Suprapubic skin (tissue), 4 donors: ENCODE results near the gene CYP27A1. TPM values are rescaled to one million over a fixed set of nuclear protein-coding genes. Genes with fewer than 3 reads are reported as not detected.
A peak's percentile ranks its signal among the peaks of the same experiment; 100 is the strongest.
"Not testable (repeated sequence)": the region's sequence is repeated elsewhere in the genome, so short reads cannot be mapped to it uniquely, and the experiment has no call there.

Experiments
- DNase-seq, 2 donors: peaks; one replicate each; pipeline ENCODE4 v3.0.0-alpha.2; 2019; ENCODE audit warnings: low spot score in 2 of 2
- H3K27ac ChIP-seq: fragments of 200-600 bp; sonication (generic); one replicate; pipeline ENCODE4 v1.5.1; 2019
- H3K27me3 ChIP-seq: fragments of 200-600 bp; sonication (generic); one replicate; pipeline ENCODE4 v1.5.1; 2019
- H3K36me3 ChIP-seq: fragments of 200-600 bp; sonication (generic); one replicate; pipeline ENCODE4 v1.5.1; 2019
- H3K4me1 ChIP-seq: fragments of 200-600 bp; sonication (generic); one replicate; pipeline ENCODE4 v1.5.1; 2019
- H3K4me3 ChIP-seq: fragments of 200-600 bp; sonication (generic); one replicate; pipeline ENCODE4 v1.5.1; 2019; ENCODE audit warnings: mild to moderate bottlenecking
- H3K9me3 ChIP-seq: fragments of 200-600 bp; sonication (generic); one replicate; pipeline ENCODE4 v1.5.1; 2019
- EP300 ChIP-seq: sonication (generic); formaldehyde crosslinking; IDR thresholded peaks from one replicate; pipeline ENCODE4 v1.6.1; 2017; ENCODE audit warnings: antibody characterized with exemption
- POLR2A ChIP-seq, 2 donors: fragments of 450-650 bp; IDR thresholded peaks; one replicate each; pipeline ENCODE4 v1.6.1; 2017; ENCODE audit warnings: antibody characterized with exemption in 2 of 2, mild to moderate bottlenecking in 2 of 2, moderate library complexity in 2 of 2
- POLR2AphosphoS5 ChIP-seq, 3 donors: sonication (generic); formaldehyde crosslinking; IDR thresholded peaks; one replicate each; pipeline ENCODE4 v1.6.1; 2017; ENCODE audit warnings: antibody characterized with exemption in 3 of 3
- whole genome bisulfite sequencing: methylation state at CpG from one replicate; pipeline ENCODE4 v1.1.5; 2018; 5-methylcytosine and 5-hydroxymethylcytosine counted together
- total RNA-seq, 4 donors: library from RNA; depleted of rRNA; stranded (reverse); fragments of >200 nt; gene quantifications; one replicate each; pipeline ENCODE4 v1.1.0, GENCODE V29; 2016
- TF ChIP-seq, protein P1 (sequence below), 2 donors: fragments of 200-600 bp in 1 of 2; fragments of 450-650 bp in 1 of 2; sonication (generic) in 1 of 2; IDR thresholded peaks; one replicate each; pipeline ENCODE4 v1.5.1; 2016 to 2019; ENCODE audit warnings: antibody characterized with exemption in 2 of 2, mild to moderate bottlenecking in 1 of 2, moderate library complexity in 1 of 2

Gene CYP27A1
- total RNA-seq, 4 donors from 2014 or later, result 17.4 to 30.7 (median 21.8) TPM

DNA sequence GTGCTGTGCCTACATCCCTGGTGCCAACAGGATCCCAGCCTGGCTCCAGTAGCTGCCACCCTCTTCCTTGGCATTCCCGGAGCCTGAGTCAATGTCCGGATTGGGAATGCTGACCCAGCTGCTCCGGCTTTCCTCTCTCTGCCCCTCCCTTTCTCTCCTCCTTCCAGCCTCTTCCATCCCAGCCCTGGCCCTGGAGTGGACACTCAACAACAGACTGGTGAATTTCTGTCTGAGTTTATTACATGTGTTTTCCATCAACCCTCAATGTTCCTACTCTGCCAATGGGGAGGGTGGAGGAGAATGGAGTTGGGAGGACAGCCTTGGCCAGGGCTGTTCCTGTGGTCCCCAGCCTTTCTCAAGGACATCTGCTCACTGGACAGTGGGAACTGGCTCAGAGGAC is 50.6 kb downstream of the CYP27A1 start:
- TF ChIP-seq EP300 (no peak), POLR2AphosphoS5 (IDR thresholded peaks at IDR 0.05) (peak in 1 of 3 donors; percentile 27), POLR2A (IDR thresholded peaks at IDR 0.05) (no peak)
- TF ChIP-seq, protein P1, sequence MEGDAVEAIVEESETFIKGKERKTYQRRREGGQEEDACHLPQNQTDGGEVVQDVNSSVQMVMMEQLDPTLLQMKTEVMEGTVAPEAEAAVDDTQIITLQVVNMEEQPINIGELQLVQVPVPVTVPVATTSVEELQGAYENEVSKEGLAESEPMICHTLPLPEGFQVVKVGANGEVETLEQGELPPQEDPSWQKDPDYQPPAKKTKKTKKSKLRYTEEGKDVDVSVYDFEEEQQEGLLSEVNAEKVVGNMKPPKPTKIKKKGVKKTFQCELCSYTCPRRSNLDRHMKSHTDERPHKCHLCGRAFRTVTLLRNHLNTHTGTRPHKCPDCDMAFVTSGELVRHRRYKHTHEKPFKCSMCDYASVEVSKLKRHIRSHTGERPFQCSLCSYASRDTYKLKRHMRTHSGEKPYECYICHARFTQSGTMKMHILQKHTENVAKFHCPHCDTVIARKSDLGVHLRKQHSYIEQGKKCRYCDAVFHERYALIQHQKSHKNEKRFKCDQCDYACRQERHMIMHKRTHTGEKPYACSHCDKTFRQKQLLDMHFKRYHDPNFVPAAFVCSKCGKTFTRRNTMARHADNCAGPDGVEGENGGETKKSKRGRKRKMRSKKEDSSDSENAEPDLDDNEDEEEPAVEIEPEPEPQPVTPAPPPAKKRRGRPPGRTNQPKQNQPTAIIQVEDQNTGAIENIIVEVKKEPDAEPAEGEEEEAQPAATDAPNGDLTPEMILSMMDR (IDR thresholded peaks at IDR 0.05), result no peak
- 57% methylated on average over 3 of the region's 3 CpGs for WGBS
- no peaks in the 10 kb centered on the region for H3K27me3 ChIP-seq
- H3K36me3 ChIP-seq, result no peaks in the 10 kb centered on the region
- peak overlapping the region; percentile 82 for H3K27ac ChIP-seq
- H3K4me3 ChIP-seq, result no peak overlapping the region
- no peak for DNase-seq
- H3K4me1 ChIP-seq, result peaks cover 36% of the 10 kb centered on the region
- no peaks in the 10 kb centered on the region for H3K9me3 ChIP-seq

DNA sequence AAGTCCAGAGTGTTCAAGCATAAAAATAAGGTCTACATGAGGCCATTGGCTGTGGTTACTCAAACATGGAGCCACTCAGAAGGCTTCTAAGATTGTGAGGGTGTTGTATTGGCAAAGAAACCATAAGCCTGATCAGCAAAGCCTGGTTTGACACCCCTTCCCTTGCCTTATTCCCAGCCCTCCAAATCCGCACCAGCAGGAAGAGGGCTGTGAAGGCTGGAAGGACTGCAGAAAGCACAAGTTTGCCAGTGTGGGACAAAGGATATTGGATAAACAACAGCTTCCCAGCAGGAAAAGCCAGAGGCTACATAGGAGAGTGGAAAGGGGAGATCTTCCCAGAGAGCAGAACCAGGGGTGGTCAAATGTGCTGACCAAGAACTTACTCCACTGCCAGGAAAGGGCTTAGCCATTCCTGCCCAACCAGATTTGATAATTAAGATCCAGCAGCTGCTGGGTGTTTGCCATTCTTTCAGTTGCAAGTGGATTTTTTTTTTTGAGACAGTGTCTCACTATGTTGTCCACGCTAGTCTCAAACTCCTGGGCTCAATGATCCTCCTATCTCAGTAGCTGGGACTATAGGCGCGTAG is 51.2 kb downstream of the CYP27A1 start:
- no peaks in the 10 kb centered on the region for H3K27me3 ChIP-seq
- no peak for DNase-seq
- H3K4me1 ChIP-seq, result peaks cover 36% of the 10 kb centered on the region
- H3K36me3 ChIP-seq, result no peaks in the 10 kb centered on the region
- no peaks in the 10 kb centered on the region for H3K9me3 ChIP-seq
- H3K4me3 ChIP-seq, result no peak overlapping the region
- WGBS, result 62% methylated on average over 4 of the region's 4 CpGs
- no peak for TF ChIP-seq POLR2A (IDR thresholded peaks at IDR 0.05)
- H3K27ac ChIP-seq, result peak overlapping the region; percentile 82

DNA sequence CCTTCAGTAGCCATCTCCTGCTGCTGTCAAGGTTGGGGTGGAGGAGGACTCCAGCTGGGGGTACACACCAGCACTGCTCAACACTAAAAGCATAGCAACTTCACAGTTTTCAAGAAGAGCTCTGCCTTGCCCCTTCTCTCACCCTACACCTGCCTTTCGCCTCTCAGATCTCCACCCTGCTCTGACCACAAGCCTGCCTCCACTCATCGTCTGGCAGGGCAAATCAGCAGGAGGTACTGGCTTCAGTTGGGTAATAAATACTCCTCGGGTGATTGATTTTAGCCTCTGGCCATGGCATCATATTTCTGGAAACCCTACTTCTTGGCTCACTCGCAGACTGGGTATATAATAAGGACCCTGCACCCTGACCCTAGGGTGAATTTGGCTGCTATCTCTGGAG is 52.7 kb downstream of the CYP27A1 start:
- Histone ChIP-seq H3K9me3 (no peaks in the 10 kb centered on the region), H3K27ac (no peak overlapping the region), H3K4me3 (no peak overlapping the region), H3K27me3 (no peaks in the 10 kb centered on the region), H3K4me1 (peaks cover 35% of the 10 kb centered on the region), H3K36me3 (no peaks in the 10 kb centered on the region)
- no peak for DNase-seq
- 61% methylated on average over 4 of the region's 4 CpGs for WGBS
- TF ChIP-seq EP300, result no peak
- no peak for TF ChIP-seq POLR2AphosphoS5 (IDR thresholded peaks at IDR 0.05)
- TF ChIP-seq, protein P1 (IDR thresholded peaks at IDR 0.05), result no peak
- no peak for TF ChIP-seq POLR2A (IDR thresholded peaks at IDR 0.05)

DNA sequence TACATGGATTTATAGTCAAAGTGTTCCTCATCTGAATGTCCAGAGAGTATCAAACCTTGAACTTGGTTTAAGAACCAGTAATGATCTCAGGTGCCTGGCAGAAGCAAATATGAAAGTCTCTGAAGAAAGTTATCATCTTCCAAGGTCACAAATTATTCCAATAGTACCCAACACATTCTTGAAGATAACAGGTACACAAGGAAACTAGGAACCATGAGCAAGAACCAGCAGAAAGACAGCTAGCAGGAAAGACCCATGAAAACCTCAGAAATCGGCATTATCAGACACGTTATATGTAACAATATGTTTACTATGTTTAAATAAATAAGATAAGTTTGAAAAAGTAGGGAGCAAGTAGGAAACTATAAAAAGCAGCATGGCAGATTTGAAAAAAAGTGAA is 55.5 kb downstream of the CYP27A1 start:
- TF ChIP-seq POLR2AphosphoS5 (IDR thresholded peaks at IDR 0.05) (no peak), POLR2A (IDR thresholded peaks at IDR 0.05) (no peak), EP300 (no peak)
- TF ChIP-seq, protein P1 (IDR thresholded peaks at IDR 0.05), result no peak
- H3K27ac ChIP-seq, result no peak overlapping the region
- H3K4me1 ChIP-seq, result peaks cover 12% of the 10 kb centered on the region
- no peak overlapping the region for H3K4me3 ChIP-seq
- no peaks in the 10 kb centered on the region for H3K36me3 ChIP-seq
- no peaks in the 10 kb centered on the region for H3K27me3 ChIP-seq
- H3K9me3 ChIP-seq, result no peaks in the 10 kb centered on the region
- DNase-seq, result no peak
- WGBS, result 94% methylated on average over 2 of the region's 2 CpGs

DNA sequence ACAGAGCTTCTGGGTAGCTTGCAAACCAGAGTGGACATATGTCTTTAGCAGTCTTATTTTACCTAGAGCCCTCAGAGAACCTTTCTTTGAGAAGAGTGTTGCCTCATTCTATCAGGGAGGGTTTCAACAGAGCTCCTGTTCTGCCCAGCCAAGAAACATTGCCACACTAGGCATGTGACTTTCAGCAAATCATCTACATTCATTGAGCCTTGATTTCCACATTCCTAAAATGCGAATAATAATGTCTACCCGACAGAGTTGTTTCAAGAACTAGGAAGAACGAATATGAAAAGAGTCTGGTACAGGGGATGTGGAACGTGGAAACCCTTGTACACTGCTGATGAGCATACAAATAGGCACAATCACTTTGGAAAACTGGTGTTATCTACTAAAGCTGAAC is 57.5 kb downstream of the CYP27A1 start:
- Histone ChIP-seq H3K36me3 (no peaks in the 10 kb centered on the region), H3K27me3 (no peaks in the 10 kb centered on the region), H3K4me1 (no peaks in the 10 kb centered on the region), H3K4me3 (no peak overlapping the region), H3K9me3 (no peaks in the 10 kb centered on the region), H3K27ac (no peak overlapping the region)
- 60% methylated on average over 4 of the region's 4 CpGs for WGBS
- TF ChIP-seq, protein P1 (IDR thresholded peaks at IDR 0.05), result no peak
- TF ChIP-seq POLR2A (IDR thresholded peaks at IDR 0.05), result no peak
- TF ChIP-seq POLR2AphosphoS5 (IDR thresholded peaks at IDR 0.05), result no peak
- no peak for TF ChIP-seq EP300
- DNase-seq, result peak in 1 of 2 donors; percentile 59

DNA sequence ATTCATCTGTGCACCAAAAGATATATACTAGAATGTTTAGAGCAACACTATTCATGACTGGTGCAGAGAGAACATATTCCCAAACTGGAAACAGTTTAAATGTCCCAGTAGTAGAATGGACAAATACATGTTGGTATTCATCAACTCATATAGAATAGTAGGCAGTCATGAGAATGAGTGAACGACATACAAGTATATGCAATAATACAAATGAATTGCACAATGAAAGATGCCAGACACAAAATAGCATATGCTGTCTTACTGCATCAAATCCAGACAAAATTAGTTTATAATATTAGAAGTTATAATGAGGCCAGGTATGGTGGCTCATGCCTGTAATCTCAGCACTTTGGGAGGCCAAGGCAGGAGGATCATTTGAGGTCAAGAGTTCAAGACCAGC is 57.9 kb downstream of the CYP27A1 start:
- 81% methylated on average over 1 of the region's 1 CpG for WGBS
- TF ChIP-seq EP300 (no peak), POLR2AphosphoS5 (IDR thresholded peaks at IDR 0.05) (no peak), POLR2A (IDR thresholded peaks at IDR 0.05) (no peak)
- TF ChIP-seq, protein P1 (IDR thresholded peaks at IDR 0.05), result no peak
- Histone ChIP-seq H3K36me3 (no peaks in the 10 kb centered on the region), H3K27ac (no peak overlapping the region), H3K27me3 (no peaks in the 10 kb centered on the region), H3K9me3 (no peaks in the 10 kb centered on the region), H3K4me3 (no peak overlapping the region), H3K4me1 (no peaks in the 10 kb centered on the region)
- DNase-seq, result peak in 1 of 2 donors; percentile 3

DNA sequence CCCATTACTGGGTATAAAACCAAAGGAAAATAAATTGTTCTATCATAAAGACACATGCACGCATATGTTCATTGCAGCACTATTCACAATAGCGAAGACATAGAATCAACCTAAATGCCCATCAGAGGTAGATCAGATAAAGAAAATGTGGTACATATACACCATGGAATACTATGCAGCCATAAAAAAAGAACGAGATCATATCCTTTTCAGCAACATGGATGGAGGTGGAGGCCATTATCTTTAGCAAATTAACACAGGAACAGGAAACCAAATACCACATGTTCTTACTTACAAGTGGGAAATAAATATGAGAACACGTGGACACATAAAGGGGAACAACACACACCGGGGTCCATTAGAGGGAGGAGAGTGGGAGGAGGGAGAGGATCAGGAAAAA is 62.4 kb downstream of the CYP27A1 start:
- H3K36me3 ChIP-seq, DNase-seq, H3K4me3 ChIP-seq, H3K27ac ChIP-seq, H3K4me1 ChIP-seq, H3K9me3 ChIP-seq, H3K27me3 ChIP-seq: not testable (repeated sequence)
- WGBS, result 79% methylated on average over 5 of the region's 5 CpGs

DNA sequence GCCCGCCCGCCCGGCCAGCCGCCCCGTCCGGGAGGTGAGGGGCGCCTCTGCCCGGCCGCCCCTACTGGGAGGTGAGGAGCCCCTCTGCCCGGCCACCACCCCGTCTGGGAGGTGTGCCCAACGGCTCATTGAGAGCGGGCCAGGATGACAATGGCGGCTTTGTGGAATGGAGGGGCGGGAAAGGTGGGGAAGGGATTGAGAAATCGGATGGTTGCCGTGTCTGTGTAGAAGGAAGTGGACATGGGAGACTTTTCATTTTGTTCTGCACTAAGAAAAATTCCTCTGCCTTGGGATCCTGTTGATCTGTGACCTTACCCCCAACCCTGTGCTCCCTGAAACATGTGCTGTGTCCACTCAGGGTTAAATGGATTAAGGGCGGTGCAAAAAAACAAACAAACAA is 65.0 kb downstream of the CYP27A1 start:
- DNase-seq, result peak; percentile 24 to 28
- not testable (repeated sequence) for H3K9me3 ChIP-seq, H3K4me3 ChIP-seq, H3K36me3 ChIP-seq, H3K27ac ChIP-seq, H3K4me1 ChIP-seq
- peaks cover 18% of the 10 kb centered on the region for H3K27me3 ChIP-seq
- WGBS, result 38% methylated on average over 7 of the region's 18 CpGs
